Ovary (tissue), 3 donors: ENCODE data around the gene HIPK1.

Experiments used
- CTCF ChIP-seq, 3 donors: fragments of 450-650 bp in 2 of 3; fragments of 200-600 bp in 1 of 3; IDR thresholded peaks; one replicate each; pipeline versions ENCODE4 v1.5.1 to v1.8.0; 2016 to 2022; ENCODE audit warnings: antibody characterized with exemption in 3 of 3, mild to moderate bottlenecking in 1 of 3
- EP300 ChIP-seq: sonication (generic); formaldehyde crosslinking; IDR thresholded peaks from one replicate; pipeline ENCODE4 v1.6.1; 2017; ENCODE audit warnings: antibody characterized with exemption
- POLR2A ChIP-seq: fragments of 450-650 bp; IDR thresholded peaks from one replicate; pipeline ENCODE4 v1.6.1; 2017; ENCODE audit warnings: antibody characterized with exemption, mild to moderate bottlenecking, moderate library complexity
- donor health status: DM: no; HTN: no; CAD: no.

DNA sequence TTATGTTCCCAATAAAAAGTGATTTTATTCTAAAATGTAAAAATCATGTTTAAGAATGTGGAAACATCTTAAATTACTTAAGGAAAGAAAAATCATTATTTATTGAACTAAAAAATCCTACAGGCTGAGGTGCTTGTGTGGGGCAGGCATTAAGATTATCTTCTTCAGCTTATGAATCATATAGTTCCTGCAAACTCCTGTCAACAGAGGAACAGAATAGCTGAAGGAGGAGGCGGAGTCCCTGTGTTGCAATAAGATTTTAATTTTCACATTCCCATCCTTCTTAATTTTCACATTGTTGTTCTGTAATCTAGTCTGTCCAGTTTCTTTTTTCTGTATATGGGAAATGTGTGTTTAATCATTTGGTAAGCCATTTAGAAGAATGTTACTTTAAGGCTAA is 29.6 kb downstream of the HIPK1 start:
- TF ChIP-seq CTCF (IDR thresholded peaks at IDR 0.05): no peak
- TF ChIP-seq POLR2A: no peak
- TF ChIP-seq EP300: no peak
